ENCODE results near the gene MTHFR.

GRCh38 chr1:11825131-11825530, 19.4 kb upstream of the MTHFR start:
- TF ChIP-seq YY1 (IDR thresholded peaks at IDR 0.05; ENCODE audit: insufficient read depth, insufficient read length) (no peak), ZNF274 (IDR thresholded peaks at IDR 0.05; ENCODE audit: low read depth, low read length) (no peak), SUZ12 (IDR thresholded peaks at IDR 0.05; ENCODE audit: extremely low read depth, insufficient read depth, insufficient read length) (no peak)

All from NT2/D1 (cell line).